ENCODE results near the gene UGT2B11.
"Not testable (repeated sequence)": the region's sequence is repeated elsewhere in the genome, so short reads cannot be mapped to it uniquely, and the experiment has no call there.

The UGT2B11 gene

DNA sequence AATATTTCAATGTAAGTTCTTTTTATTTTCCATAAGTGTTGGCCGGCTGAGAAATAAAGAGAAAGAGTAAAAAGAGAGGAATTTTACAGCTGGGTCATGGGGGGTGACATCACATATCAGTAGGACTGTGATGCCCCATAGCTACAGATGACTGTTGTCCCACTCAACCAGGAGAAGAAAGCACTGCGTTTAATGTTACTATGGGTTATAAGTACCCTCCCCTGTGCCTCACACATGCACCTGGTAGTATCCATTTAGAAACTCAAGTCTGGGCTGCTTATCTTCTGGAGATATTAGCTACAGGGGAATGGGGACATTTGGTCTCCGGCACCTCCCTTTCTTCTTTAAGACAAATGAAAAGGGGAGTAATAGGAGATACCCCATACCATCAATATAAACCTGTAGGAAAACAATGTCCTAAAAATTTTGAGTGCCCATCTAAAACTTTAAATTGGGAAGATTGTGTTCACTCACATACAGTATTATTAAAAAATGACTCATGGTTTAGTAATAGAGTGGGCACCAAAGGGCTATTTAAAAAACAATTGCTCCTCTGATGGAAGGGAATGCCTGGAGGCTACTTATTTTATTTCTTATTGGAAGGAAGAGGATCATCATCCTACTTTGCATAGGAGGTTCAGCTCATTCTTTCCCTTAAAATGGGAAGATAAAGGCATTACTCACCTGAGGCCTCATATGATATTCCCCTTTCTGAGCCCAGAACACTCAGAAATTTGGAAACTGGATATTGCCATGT lies 18.2 kb downstream of the UGT2B11 start:
- no peak overlapping the region for H3K4me3 ChIP-seq (replicated peaks; ENCODE audit: insufficient read depth, low read length)
- TF ChIP-seq POLR2AphosphoS5 (IDR thresholded peaks at IDR 0.05; ENCODE audit: low read depth), result no peak
- TF ChIP-seq GABPA (IDR thresholded peaks at IDR 0.05; ENCODE audit: low read depth), result no peak
- TF ChIP-seq, protein P1, sequence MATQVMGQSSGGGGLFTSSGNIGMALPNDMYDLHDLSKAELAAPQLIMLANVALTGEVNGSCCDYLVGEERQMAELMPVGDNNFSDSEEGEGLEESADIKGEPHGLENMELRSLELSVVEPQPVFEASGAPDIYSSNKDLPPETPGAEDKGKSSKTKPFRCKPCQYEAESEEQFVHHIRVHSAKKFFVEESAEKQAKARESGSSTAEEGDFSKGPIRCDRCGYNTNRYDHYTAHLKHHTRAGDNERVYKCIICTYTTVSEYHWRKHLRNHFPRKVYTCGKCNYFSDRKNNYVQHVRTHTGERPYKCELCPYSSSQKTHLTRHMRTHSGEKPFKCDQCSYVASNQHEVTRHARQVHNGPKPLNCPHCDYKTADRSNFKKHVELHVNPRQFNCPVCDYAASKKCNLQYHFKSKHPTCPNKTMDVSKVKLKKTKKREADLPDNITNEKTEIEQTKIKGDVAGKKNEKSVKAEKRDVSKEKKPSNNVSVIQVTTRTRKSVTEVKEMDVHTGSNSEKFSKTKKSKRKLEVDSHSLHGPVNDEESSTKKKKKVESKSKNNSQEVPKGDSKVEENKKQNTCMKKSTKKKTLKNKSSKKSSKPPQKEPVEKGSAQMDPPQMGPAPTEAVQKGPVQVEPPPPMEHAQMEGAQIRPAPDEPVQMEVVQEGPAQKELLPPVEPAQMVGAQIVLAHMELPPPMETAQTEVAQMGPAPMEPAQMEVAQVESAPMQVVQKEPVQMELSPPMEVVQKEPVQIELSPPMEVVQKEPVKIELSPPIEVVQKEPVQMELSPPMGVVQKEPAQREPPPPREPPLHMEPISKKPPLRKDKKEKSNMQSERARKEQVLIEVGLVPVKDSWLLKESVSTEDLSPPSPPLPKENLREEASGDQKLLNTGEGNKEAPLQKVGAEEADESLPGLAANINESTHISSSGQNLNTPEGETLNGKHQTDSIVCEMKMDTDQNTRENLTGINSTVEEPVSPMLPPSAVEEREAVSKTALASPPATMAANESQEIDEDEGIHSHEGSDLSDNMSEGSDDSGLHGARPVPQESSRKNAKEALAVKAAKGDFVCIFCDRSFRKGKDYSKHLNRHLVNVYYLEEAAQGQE (IDR thresholded peaks at IDR 0.05; ENCODE audit: insufficient replicate concordance, low read depth), result no peak
- TF ChIP-seq, protein P2, sequence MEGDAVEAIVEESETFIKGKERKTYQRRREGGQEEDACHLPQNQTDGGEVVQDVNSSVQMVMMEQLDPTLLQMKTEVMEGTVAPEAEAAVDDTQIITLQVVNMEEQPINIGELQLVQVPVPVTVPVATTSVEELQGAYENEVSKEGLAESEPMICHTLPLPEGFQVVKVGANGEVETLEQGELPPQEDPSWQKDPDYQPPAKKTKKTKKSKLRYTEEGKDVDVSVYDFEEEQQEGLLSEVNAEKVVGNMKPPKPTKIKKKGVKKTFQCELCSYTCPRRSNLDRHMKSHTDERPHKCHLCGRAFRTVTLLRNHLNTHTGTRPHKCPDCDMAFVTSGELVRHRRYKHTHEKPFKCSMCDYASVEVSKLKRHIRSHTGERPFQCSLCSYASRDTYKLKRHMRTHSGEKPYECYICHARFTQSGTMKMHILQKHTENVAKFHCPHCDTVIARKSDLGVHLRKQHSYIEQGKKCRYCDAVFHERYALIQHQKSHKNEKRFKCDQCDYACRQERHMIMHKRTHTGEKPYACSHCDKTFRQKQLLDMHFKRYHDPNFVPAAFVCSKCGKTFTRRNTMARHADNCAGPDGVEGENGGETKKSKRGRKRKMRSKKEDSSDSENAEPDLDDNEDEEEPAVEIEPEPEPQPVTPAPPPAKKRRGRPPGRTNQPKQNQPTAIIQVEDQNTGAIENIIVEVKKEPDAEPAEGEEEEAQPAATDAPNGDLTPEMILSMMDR (IDR thresholded peaks at IDR 0.05; ENCODE audit: insufficient read depth, low read length), result no peak
- TF ChIP-seq SPI1 (IDR thresholded peaks at IDR 0.05; ENCODE audit: borderline replicate concordance, low read depth), result no peak
- no peak overlapping the region for H3K27ac ChIP-seq (replicated peaks)
- H3K27me3 ChIP-seq (ENCODE audit: insufficient read depth, poor library complexity, severe bottlenecking), result no peaks in the 10 kb centered on the region
- no peak for DNase-seq (ENCODE audit: low read depth in 1 of 2, low spot score in 1 of 2)

DNA sequence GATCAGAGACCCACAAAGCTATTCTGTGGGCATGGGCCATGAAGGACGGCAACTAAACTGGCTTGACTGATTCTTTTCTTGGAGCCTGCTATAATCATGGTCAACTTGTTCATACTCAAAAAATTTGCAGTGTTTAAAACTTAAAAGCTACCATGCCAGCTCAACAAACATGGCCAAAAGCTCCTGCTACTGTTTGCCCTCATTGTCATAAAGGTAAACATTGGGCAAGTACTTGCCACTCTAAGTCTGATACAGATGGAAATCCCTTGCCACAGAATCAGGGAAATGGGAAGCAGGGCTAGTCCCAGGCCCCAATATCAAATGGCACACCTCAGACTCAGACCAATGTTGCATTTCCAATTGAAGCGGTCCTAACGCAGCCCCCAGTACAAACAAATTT lies 20.4 kb downstream of the UGT2B11 start:
- Histone ChIP-seq H3K27ac (replicated peaks) (no peak overlapping the region), H3K4me3 (replicated peaks; ENCODE audit: insufficient read depth, low read length) (no peak overlapping the region), H3K27me3 (ENCODE audit: insufficient read depth, poor library complexity, severe bottlenecking) (no peaks in the 10 kb centered on the region)
- no peak for DNase-seq (ENCODE audit: low read depth in 1 of 2, low spot score in 1 of 2)
- TF ChIP-seq, protein P1 (IDR thresholded peaks at IDR 0.05; ENCODE audit: insufficient replicate concordance, low read depth), result no peak
- no peak for TF ChIP-seq SPI1 (IDR thresholded peaks at IDR 0.05; ENCODE audit: borderline replicate concordance, low read depth)
- TF ChIP-seq, protein P2 (IDR thresholded peaks at IDR 0.05; ENCODE audit: insufficient read depth, low read length), result no peak
- TF ChIP-seq POLR2AphosphoS5 (IDR thresholded peaks at IDR 0.05; ENCODE audit: low read depth), result no peak
- no peak for TF ChIP-seq GABPA (IDR thresholded peaks at IDR 0.05; ENCODE audit: low read depth)

DNA sequence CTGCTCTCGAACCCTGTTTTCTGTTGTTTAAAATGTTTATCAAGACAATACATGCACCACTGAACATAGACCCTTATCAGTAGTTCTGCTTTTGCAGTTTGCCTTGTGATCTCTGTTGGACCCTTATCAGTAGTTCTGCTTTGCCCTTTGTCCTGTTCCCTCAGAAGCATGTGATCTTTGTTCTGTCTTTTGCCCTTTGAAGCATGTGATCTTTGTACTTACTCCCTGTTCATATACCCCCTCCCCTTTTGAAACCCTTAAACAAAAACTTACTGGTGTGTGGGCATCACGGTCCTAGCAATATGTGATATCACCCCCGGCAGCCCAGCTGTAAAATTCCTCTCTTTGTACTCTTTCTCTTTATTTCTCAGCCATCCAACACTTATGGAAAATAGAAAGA lies 22.6 kb downstream of the UGT2B11 start:
- H3K27me3 ChIP-seq (ENCODE audit: insufficient read depth, poor library complexity, severe bottlenecking); H3K4me3 ChIP-seq (replicated peaks; ENCODE audit: insufficient read depth, low read length); DNase-seq (ENCODE audit: low read depth in 1 of 2, low spot score in 1 of 2); H3K27ac ChIP-seq (replicated peaks): not testable (repeated sequence)

DNA sequence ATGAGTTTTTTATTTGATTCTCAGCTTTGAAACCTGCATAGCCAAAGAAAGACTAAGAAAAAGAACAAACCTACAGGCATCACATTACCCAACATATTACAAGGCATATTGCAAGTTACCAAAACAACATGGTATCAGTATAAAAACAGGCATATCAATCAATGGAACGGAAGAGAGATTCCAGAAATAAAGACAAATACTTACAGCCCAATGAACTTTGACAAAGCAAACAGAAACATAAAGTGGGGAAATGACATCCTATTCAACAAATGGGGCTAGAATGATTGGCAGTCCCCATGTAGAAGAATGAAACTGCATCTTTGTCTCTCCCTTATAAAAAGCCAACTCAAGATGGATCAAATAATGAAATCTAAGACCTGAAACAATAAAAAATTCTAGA lies 23.9 kb downstream of the UGT2B11 start:
- not testable (repeated sequence) for H3K27ac ChIP-seq (replicated peaks); DNase-seq (ENCODE audit: low read depth in 1 of 2, low spot score in 1 of 2); H3K27me3 ChIP-seq (ENCODE audit: insufficient read depth, poor library complexity, severe bottlenecking); H3K4me3 ChIP-seq (replicated peaks; ENCODE audit: insufficient read depth, low read length)

DNA sequence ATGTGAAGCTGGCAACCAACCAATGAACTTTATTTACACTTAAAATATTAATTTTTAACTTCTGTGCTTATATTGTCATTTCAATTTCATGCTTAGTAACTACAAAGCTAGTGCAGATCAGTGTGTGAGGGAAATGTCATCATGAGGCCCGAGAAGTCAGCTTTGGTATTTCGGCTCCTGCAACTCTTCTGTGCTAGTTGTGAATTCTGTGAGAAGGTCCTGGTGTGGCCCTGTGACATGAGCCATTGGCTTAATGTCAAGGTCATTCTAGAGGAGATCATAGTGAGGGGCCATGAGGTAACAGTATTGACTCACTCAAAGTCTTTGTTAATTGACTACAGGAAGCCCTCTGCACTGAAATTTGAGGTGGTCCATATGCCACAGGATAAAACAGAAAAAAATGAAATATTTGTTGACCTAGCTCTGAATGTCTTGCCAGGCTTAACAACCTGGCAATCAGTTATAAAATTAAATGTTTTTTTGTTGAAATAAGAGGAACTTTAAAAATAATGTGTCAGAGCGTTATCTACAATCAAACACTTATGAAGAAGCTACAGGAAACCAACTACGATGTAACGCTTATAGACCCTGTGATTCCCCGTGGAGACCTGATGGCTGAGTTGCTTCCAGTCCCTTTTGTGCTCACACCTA lies 32.9 kb downstream of the UGT2B11 start:
- not testable (repeated sequence) for DNase-seq (ENCODE audit: low read depth in 1 of 2, low spot score in 1 of 2); H3K27me3 ChIP-seq (ENCODE audit: insufficient read depth, poor library complexity, severe bottlenecking); H3K4me3 ChIP-seq (replicated peaks; ENCODE audit: insufficient read depth, low read length); H3K27ac ChIP-seq (replicated peaks)

DNA sequence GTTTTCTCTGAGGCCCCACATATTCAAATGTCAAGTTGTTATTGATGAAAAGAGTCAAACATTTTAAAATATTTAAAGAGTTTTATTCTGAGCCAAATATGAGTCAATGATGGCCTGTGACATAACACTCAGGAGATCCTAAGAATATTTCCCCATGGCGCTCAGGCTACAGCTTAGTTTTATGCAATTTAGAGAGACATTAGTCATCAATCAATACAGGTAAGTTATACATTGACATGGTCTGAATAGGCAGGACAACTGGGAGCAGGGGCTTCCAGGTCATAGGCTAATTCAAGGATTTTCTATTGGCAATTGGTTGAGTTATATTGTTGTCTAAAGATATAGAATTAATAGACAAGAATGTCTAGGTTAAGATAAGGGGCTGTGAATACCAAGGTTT lies 34.7 kb downstream of the UGT2B11 start:
- not testable (repeated sequence) for H3K4me3 ChIP-seq (replicated peaks; ENCODE audit: insufficient read depth, low read length); H3K27ac ChIP-seq (replicated peaks); H3K27me3 ChIP-seq (ENCODE audit: insufficient read depth, poor library complexity, severe bottlenecking); DNase-seq (ENCODE audit: low read depth in 1 of 2, low spot score in 1 of 2)

DNA sequence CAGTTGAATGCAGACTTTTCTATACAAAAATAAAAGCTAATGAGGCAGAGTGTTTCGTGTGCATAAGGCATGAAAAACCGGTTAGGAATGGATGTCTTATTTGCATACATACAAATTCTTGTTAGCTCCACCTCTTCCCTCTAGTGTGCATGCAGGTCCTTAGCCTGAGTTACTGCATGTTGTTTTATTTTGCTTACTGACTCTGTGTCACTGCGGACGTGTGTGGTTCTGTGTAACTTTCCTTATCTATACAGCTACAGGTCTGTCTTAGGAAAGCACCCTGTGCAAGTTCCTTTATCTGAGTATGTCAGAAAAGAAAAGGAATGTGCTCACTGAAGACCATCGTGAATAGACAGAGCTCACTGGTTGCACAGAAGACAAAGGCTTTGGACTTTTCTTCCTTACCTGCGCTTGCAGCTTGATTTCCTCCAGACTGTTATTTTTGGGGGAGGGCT lies 35.8 kb downstream of the UGT2B11 start:
- H3K4me3 ChIP-seq (replicated peaks; ENCODE audit: insufficient read depth, low read length); H3K27me3 ChIP-seq (ENCODE audit: insufficient read depth, poor library complexity, severe bottlenecking): not testable (repeated sequence)
- DNase-seq (ENCODE audit: low read depth in 1 of 2, low spot score in 1 of 2), result peak in 1 of 2 experiments; percentile 30
- H3K27ac ChIP-seq (replicated peaks), result peak overlapping the region; percentile 43

All from HL-60 (cell line).